ENCODE data around the gene GPD2. TPM values are rescaled to one million over a fixed set of nuclear protein-coding genes. Genes with fewer than 3 reads are reported as not detected.
"Not testable (repeated sequence)": the region's sequence is repeated elsewhere in the genome, so short reads cannot be mapped to it uniquely, and the experiment has no call there.

The GPD2 gene
- total RNA-seq, 2 donors from 2014 or later, result 14.9 to 31.6 TPM

- no peak for ATAC-seq (replicated peaks)
- Mint-ChIP-seq H3K27me3 (no peaks in the 10 kb centered on the region), H3K36me3 (ENCODE audit: low read depth) (peaks cover 41% of the 10 kb centered on the region), H3K9me3 (no peaks in the 10 kb centered on the region), H3K27ac (no peak overlapping the region), H3K4me1 (no peaks in the 10 kb centered on the region), H3K4me3 (no peak overlapping the region)
Measured at GRCh38 chr2:156517419-156517818, 81.2 kb downstream of the GPD2 start.

GRCh38 chr2:156518138-156518537 is 82.0 kb downstream of the GPD2 start:
- H3K4me1 Mint-ChIP-seq, result no peaks in the 10 kb centered on the region
- H3K27me3 Mint-ChIP-seq, result no peaks in the 10 kb centered on the region
- H3K4me3 Mint-ChIP-seq, result no peak overlapping the region
- no peak overlapping the region for H3K27ac Mint-ChIP-seq
- ATAC-seq (replicated peaks), result no peak
- peaks cover 33% of the 10 kb centered on the region for H3K36me3 Mint-ChIP-seq (ENCODE audit: low read depth)
- H3K9me3 Mint-ChIP-seq, result no peaks in the 10 kb centered on the region

- Mint-ChIP-seq H3K4me3 (no peak overlapping the region), H3K27me3 (no peaks in the 10 kb centered on the region), H3K4me1 (peaks cover 4% of the 10 kb centered on the region), H3K36me3 (ENCODE audit: low read depth) (peaks cover 6% of the 10 kb centered on the region), H3K9me3 (no peaks in the 10 kb centered on the region), H3K27ac (no peak overlapping the region)
- no peak for ATAC-seq (replicated peaks)
Measured at GRCh38 chr2:156522864-156523440, 86.8 kb downstream of the GPD2 start.

- Mint-ChIP-seq H3K27ac (peak overlapping the region; percentile 73), H3K4me3 (no peak overlapping the region), H3K9me3 (no peaks in the 10 kb centered on the region), H3K4me1 (peaks cover 4% of the 10 kb centered on the region), H3K27me3 (no peaks in the 10 kb centered on the region), H3K36me3 (ENCODE audit: low read depth) (no peaks in the 10 kb centered on the region)
- peak; percentile 85 for ATAC-seq (replicated peaks)
Measured at GRCh38 chr2:156526950-156527636, 90.9 kb downstream of the GPD2 start.

GRCh38 chr2:156528583-156528982 is 92.4 kb downstream of the GPD2 start:
- ATAC-seq (replicated peaks); H3K27me3 Mint-ChIP-seq; H3K9me3 Mint-ChIP-seq; H3K27ac Mint-ChIP-seq; H3K36me3 Mint-ChIP-seq (ENCODE audit: low read depth); H3K4me3 Mint-ChIP-seq; H3K4me1 Mint-ChIP-seq: not testable (repeated sequence)

GRCh38 chr2:156532989-156533388 is 96.8 kb downstream of the GPD2 start:
- Mint-ChIP-seq H3K36me3 (ENCODE audit: low read depth) (no peaks in the 10 kb centered on the region), H3K9me3 (no peaks in the 10 kb centered on the region), H3K27ac (no peak overlapping the region), H3K4me3 (no peak overlapping the region), H3K4me1 (peaks cover 7% of the 10 kb centered on the region), H3K27me3 (no peaks in the 10 kb centered on the region)
- no peak for ATAC-seq (replicated peaks)

- Mint-ChIP-seq H3K36me3 (ENCODE audit: low read depth) (no peaks in the 10 kb centered on the region), H3K4me1 (peaks cover 7% of the 10 kb centered on the region), H3K4me3 (no peak overlapping the region), H3K27ac (peak overlapping the region; percentile 74), H3K9me3 (no peaks in the 10 kb centered on the region), H3K27me3 (no peaks in the 10 kb centered on the region)
- ATAC-seq (replicated peaks), result no peak
Measured at GRCh38 chr2:156536534-156536933, 100.4 kb downstream of the GPD2 start.

GRCh38 chr2:156537141-156537540 is 101.0 kb downstream of the GPD2 start:
- Mint-ChIP-seq H3K4me3 (no peak overlapping the region), H3K27me3 (no peaks in the 10 kb centered on the region), H3K9me3 (no peaks in the 10 kb centered on the region), H3K27ac (peak overlapping the region; percentile 74), H3K36me3 (ENCODE audit: low read depth) (no peaks in the 10 kb centered on the region), H3K4me1 (peaks cover 7% of the 10 kb centered on the region)
- peak; percentile 55 for ATAC-seq (replicated peaks)

GRCh38 chr2:156538083-156538504 is 101.9 kb downstream of the GPD2 start:
- peak; percentile 80 for ATAC-seq (replicated peaks)
- no peaks in the 10 kb centered on the region for H3K36me3 Mint-ChIP-seq (ENCODE audit: low read depth)
- H3K4me1 Mint-ChIP-seq, result peaks cover 7% of the 10 kb centered on the region
- H3K4me3 Mint-ChIP-seq, result no peak overlapping the region
- H3K27ac Mint-ChIP-seq, result no peak overlapping the region
- no peaks in the 10 kb centered on the region for H3K27me3 Mint-ChIP-seq
- H3K9me3 Mint-ChIP-seq, result no peaks in the 10 kb centered on the region

GRCh38 chr2:156539086-156539860 is 103.1 kb downstream of the GPD2 start:
- no peaks in the 10 kb centered on the region for H3K36me3 Mint-ChIP-seq (ENCODE audit: low read depth)
- H3K4me1 Mint-ChIP-seq, result peaks cover 7% of the 10 kb centered on the region
- H3K27ac Mint-ChIP-seq, result no peak overlapping the region
- no peak overlapping the region for H3K4me3 Mint-ChIP-seq
- no peak for ATAC-seq (replicated peaks)
- H3K27me3 Mint-ChIP-seq, result no peaks in the 10 kb centered on the region
- H3K9me3 Mint-ChIP-seq, result no peaks in the 10 kb centered on the region

- ATAC-seq (replicated peaks), result no peak
- Mint-ChIP-seq H3K9me3 (no peaks in the 10 kb centered on the region), H3K27me3 (no peaks in the 10 kb centered on the region), H3K4me3 (no peak overlapping the region), H3K4me1 (peaks cover 7% of the 10 kb centered on the region), H3K36me3 (ENCODE audit: low read depth) (no peaks in the 10 kb centered on the region), H3K27ac (no peak overlapping the region)
Measured at GRCh38 chr2:156540706-156541105, 104.5 kb downstream of the GPD2 start.

- Mint-ChIP-seq H3K4me1 (peaks cover 7% of the 10 kb centered on the region), H3K27me3 (no peaks in the 10 kb centered on the region), H3K27ac (no peak overlapping the region), H3K4me3 (no peak overlapping the region), H3K36me3 (ENCODE audit: low read depth) (no peaks in the 10 kb centered on the region), H3K9me3 (no peaks in the 10 kb centered on the region)
- ATAC-seq (replicated peaks), result no peak
Measured at GRCh38 chr2:156541229-156541628, 105.0 kb downstream of the GPD2 start.

GRCh38 chr2:156541706-156542105 is 105.5 kb downstream of the GPD2 start:
- Mint-ChIP-seq H3K4me1 (peaks cover 5% of the 10 kb centered on the region), H3K27ac (no peak overlapping the region), H3K4me3 (no peak overlapping the region), H3K9me3 (no peaks in the 10 kb centered on the region), H3K27me3 (no peaks in the 10 kb centered on the region), H3K36me3 (ENCODE audit: low read depth) (no peaks in the 10 kb centered on the region)
- ATAC-seq (replicated peaks), result no peak

- Mint-ChIP-seq H3K9me3 (no peaks in the 10 kb centered on the region), H3K4me3 (no peak overlapping the region), H3K27me3 (no peaks in the 10 kb centered on the region), H3K36me3 (ENCODE audit: low read depth) (peaks cover 6% of the 10 kb centered on the region), H3K4me1 (no peaks in the 10 kb centered on the region), H3K27ac (no peak overlapping the region)
- ATAC-seq (replicated peaks), result no peak
Measured at GRCh38 chr2:156548413-156548812, 112.2 kb downstream of the GPD2 start.
